Liver (tissue), 9 donors: ENCODE data around the gene EHBP1. TPM values are rescaled to one million over a fixed set of nuclear protein-coding genes. Genes with fewer than 3 reads are reported as not detected.

Experiments used
- DNase-seq: peaks from one replicate; pipeline ENCODE4 v3.0.0-alpha.2; 2017; ENCODE audit warnings: low spot score
- H3K27ac ChIP-seq, 2 donors: one replicate each; pipeline ENCODE4 v1.7.0; 2013; ENCODE audit warnings: inconsistent platforms in 2 of 2, low read length in 2 of 2, control low read depth in 1 of 2, low read depth in 1 of 2, mild to moderate bottlenecking in 1 of 2
- H3K27me3 ChIP-seq, 4 donors: one replicate each; pipeline versions ENCODE4 v1.6.1 to v1.7.0; 2013; ENCODE audit warnings: low read length in 3 of 4, inconsistent platforms in 1 of 4, mild to moderate bottlenecking in 1 of 4, moderate library complexity in 1 of 4; ENCODE audit not compliant: control insufficient read depth in 4 of 4, insufficient read depth in 4 of 4
- H3K36me3 ChIP-seq, 4 donors: one replicate each; pipeline versions ENCODE4 v1.6.1 to v1.7.0; 2013; ENCODE audit warnings: low read length in 3 of 4, mild to moderate bottlenecking in 3 of 4, low read depth in 1 of 4, moderate library complexity in 1 of 4; ENCODE audit not compliant: control insufficient read depth in 4 of 4, insufficient read depth in 3 of 4
- H3K4me1 ChIP-seq, 4 donors: one replicate each; pipeline versions ENCODE4 v1.6.1 to v1.7.0; 2013; ENCODE audit warnings: low read length in 3 of 4, mild to moderate bottlenecking in 3 of 4, moderate library complexity in 1 of 4; ENCODE audit not compliant: control insufficient read depth in 4 of 4, insufficient read depth in 4 of 4
- H3K4me3 ChIP-seq, 3 donors: one replicate each; pipeline versions ENCODE4 v1.6.1 to v1.7.0; 2013; ENCODE audit warnings: low read length in 3 of 3, control low read depth in 1 of 3, low read depth in 1 of 3, mild to moderate bottlenecking in 1 of 3
- H3K9ac ChIP-seq, 2 donors: one replicate each; pipeline ENCODE4 v1.7.0; 2013; ENCODE audit warnings: low read length in 2 of 2, mild to moderate bottlenecking in 2 of 2, moderate library complexity in 2 of 2, control low read depth in 1 of 2, low read depth in 1 of 2
- H3K9me3 ChIP-seq, 4 donors: one replicate each; pipeline versions ENCODE4 v1.6.1 to v1.7.0; 2013; ENCODE audit warnings: low read length in 3 of 4; ENCODE audit not compliant: control insufficient read depth in 4 of 4
- EGR1 ChIP-seq, 2 donors: IDR thresholded peaks; 2 replicates each; pipeline ENCODE4 v1.6.1; 2016 to 2018; ENCODE audit warnings: antibody characterized with exemption in 2 of 2, low read depth in 2 of 2
- FOXA1 ChIP-seq: IDR thresholded peaks from 2 replicates; pipeline ENCODE4 v1.6.1; 2016; ENCODE audit warnings: antibody characterized with exemption
- FOXA2 ChIP-seq: IDR thresholded peaks from 2 replicates; pipeline ENCODE4 v1.6.1; 2016; ENCODE audit warnings: antibody characterized with exemption
- GABPA ChIP-seq, 2 donors: IDR thresholded peaks in 1 of 2; conservative IDR thresholded peaks in 1 of 2; 2 replicates each; pipeline ENCODE4 v1.6.1; 2016; ENCODE audit warnings: antibody characterized with exemption in 2 of 2, mild to moderate bottlenecking in 1 of 2, moderate library complexity in 1 of 2
- HNF4A ChIP-seq, 2 donors: conservative IDR thresholded peaks; 2 replicates each; pipeline ENCODE4 v1.6.1; 2016; ENCODE audit warnings: antibody characterized with exemption in 2 of 2, mild to moderate bottlenecking in 2 of 2
- HNF4G ChIP-seq: IDR thresholded peaks from 2 replicates; pipeline ENCODE4 v1.6.1; 2016; ENCODE audit warnings: antibody characterized with exemption
- JUND ChIP-seq, 2 donors: IDR thresholded peaks; 2 replicates each; pipeline ENCODE4 v1.6.1; 2016; ENCODE audit warnings: antibody characterized with exemption in 2 of 2
- MAX ChIP-seq: IDR thresholded peaks from 2 replicates; pipeline ENCODE4 v1.6.1; 2016; ENCODE audit warnings: antibody characterized with exemption
- NR2F2 ChIP-seq: IDR thresholded peaks from 2 replicates; pipeline ENCODE4 v1.6.1; 2016; ENCODE audit warnings: antibody characterized with exemption
- RAD21 ChIP-seq, 2 donors: IDR thresholded peaks; 2 replicates each; pipeline ENCODE4 v1.6.1; 2016; ENCODE audit warnings: antibody characterized with exemption in 2 of 2, mild to moderate bottlenecking in 2 of 2
- RXRA ChIP-seq, 2 donors: IDR thresholded peaks; 2 replicates each; pipeline ENCODE4 v1.6.1; 2017 to 2018; ENCODE audit warnings: antibody characterized with exemption in 2 of 2, mild to moderate bottlenecking in 1 of 2
- SP1 ChIP-seq: IDR thresholded peaks from 2 replicates; pipeline ENCODE4 v1.6.1; 2018; ENCODE audit warnings: antibody characterized with exemption, mild to moderate bottlenecking
- TAF1 ChIP-seq: conservative IDR thresholded peaks from 2 replicates; pipeline ENCODE4 v1.6.1; 2016; ENCODE audit warnings: antibody characterized with exemption, mild to moderate bottlenecking
- YY1 ChIP-seq: IDR thresholded peaks from 2 replicates; pipeline ENCODE4 v1.6.1; 2016; ENCODE audit warnings: antibody characterized with exemption, mild to moderate bottlenecking
- ZBTB33 ChIP-seq: IDR thresholded peaks from 2 replicates; pipeline ENCODE4 v1.6.1; 2016; ENCODE audit warnings: antibody characterized with exemption
- WGBS: extraction: QIAGEN DNeasy Blood & Tissue Kit; methylation state at CpG from one replicate; pipeline ENCODE4 v1.1.7; 2013; 5-methylcytosine and 5-hydroxymethylcytosine counted together
- polyA plus RNA-seq, 2 donors: library from polyadenylated mRNA; stranded (reverse) in 1 of 2; unstranded in 1 of 2; fragments of 200-250 nt in 1 of 2; fragments of >200 nt in 1 of 2; fragmentation: Nextera tagmentation in 1 of 2; extraction: Ambion mirVana in 1 of 2; gene quantifications; one replicate each; pipeline versions ENCODE4 v1.2.1 to v1.2.3, GENCODE V29; 2013 to 2015
- total RNA-seq, 2 donors: library from RNA; depleted of rRNA; stranded (reverse); fragments of >200 nt; gene quantifications; one replicate each; pipeline ENCODE4 v1.2.3, GENCODE V29; 2014
- TF ChIP-seq, protein P1 (sequence below): IDR thresholded peaks from 2 replicates; pipeline ENCODE4 v1.6.1; 2016; ENCODE audit warnings: antibody characterized with exemption, mild to moderate bottlenecking
- TF ChIP-seq, protein P2 (sequence below): fragments of 150-350 bp; IDR thresholded peaks from 2 replicates; pipeline ENCODE4 v1.5.1; 2017; ENCODE audit warnings: improper control_type of control experiment, low read depth, low read length; ENCODE audit not compliant: missing input control
- donor health status: healthy.
- donor health status: healthy.
- donor health status: healthy.
- donor health status: healthy.
- donor health status: healthy.

Gene EHBP1
- total and polyA plus RNA-seq, 4 donors = 16.6 to 85.8 (median 24.4) TPM

- TF ChIP-seq RXRA (IDR thresholded peaks at IDR 0.05) = no peak
- TF ChIP-seq MAX = no peak
- TF ChIP-seq EGR1 (IDR thresholded peaks at IDR 0.05; ENCODE audit: low read depth in 2 of 2) = no peak
- no peak for TF ChIP-seq ZBTB33
- no peak for TF ChIP-seq JUND (IDR thresholded peaks at IDR 0.05)
- TF ChIP-seq SP1 = no peak
- no peak for TF ChIP-seq FOXA1
- TF ChIP-seq, protein P1, sequence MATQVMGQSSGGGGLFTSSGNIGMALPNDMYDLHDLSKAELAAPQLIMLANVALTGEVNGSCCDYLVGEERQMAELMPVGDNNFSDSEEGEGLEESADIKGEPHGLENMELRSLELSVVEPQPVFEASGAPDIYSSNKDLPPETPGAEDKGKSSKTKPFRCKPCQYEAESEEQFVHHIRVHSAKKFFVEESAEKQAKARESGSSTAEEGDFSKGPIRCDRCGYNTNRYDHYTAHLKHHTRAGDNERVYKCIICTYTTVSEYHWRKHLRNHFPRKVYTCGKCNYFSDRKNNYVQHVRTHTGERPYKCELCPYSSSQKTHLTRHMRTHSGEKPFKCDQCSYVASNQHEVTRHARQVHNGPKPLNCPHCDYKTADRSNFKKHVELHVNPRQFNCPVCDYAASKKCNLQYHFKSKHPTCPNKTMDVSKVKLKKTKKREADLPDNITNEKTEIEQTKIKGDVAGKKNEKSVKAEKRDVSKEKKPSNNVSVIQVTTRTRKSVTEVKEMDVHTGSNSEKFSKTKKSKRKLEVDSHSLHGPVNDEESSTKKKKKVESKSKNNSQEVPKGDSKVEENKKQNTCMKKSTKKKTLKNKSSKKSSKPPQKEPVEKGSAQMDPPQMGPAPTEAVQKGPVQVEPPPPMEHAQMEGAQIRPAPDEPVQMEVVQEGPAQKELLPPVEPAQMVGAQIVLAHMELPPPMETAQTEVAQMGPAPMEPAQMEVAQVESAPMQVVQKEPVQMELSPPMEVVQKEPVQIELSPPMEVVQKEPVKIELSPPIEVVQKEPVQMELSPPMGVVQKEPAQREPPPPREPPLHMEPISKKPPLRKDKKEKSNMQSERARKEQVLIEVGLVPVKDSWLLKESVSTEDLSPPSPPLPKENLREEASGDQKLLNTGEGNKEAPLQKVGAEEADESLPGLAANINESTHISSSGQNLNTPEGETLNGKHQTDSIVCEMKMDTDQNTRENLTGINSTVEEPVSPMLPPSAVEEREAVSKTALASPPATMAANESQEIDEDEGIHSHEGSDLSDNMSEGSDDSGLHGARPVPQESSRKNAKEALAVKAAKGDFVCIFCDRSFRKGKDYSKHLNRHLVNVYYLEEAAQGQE = no peak
- no peak for TF ChIP-seq YY1
- TF ChIP-seq HNF4G = no peak
- no peak for DNase-seq
Observed at GRCh38 chr2:63008838-63009237, 303.3 kb downstream of the EHBP1 start.

GRCh38 chr2:63009490-63009889 is 304.0 kb downstream of the EHBP1 start:
- Histone ChIP-seq H3K4me1 (no peaks in the 10 kb centered on the region), H3K36me3 (peaks cover 3 to 33% (median 14%) of the 10 kb centered on the region in 4 donors), H3K4me3 (no peak overlapping the region), H3K9me3 (no peaks in the 10 kb centered on the region), H3K27me3 (no peaks in the 10 kb centered on the region), H3K27ac (no peak overlapping the region), H3K9ac (no peak overlapping the region)
- no peak for DNase-seq
- no peak for TF ChIP-seq FOXA2
- TF ChIP-seq HNF4A (conservative IDR thresholded peaks at IDR 0.05) = peak in 1 of 2 donors; percentile 14

More at GRCh38 chr2:63008838-63009237, 303.3 kb downstream of the EHBP1 start:
- Histone ChIP-seq H3K4me1 (no peaks in the 10 kb centered on the region), H3K27ac (no peak overlapping the region), H3K9me3 (no peaks in the 10 kb centered on the region), H3K36me3 (peaks cover 3 to 29% (median 13%) of the 10 kb centered on the region in 4 donors), H3K4me3 (no peak overlapping the region), H3K9ac (no peak overlapping the region), H3K27me3 (no peaks in the 10 kb centered on the region)
- 69% methylated on average over 1 of the region's 1 CpG for WGBS

DNA sequence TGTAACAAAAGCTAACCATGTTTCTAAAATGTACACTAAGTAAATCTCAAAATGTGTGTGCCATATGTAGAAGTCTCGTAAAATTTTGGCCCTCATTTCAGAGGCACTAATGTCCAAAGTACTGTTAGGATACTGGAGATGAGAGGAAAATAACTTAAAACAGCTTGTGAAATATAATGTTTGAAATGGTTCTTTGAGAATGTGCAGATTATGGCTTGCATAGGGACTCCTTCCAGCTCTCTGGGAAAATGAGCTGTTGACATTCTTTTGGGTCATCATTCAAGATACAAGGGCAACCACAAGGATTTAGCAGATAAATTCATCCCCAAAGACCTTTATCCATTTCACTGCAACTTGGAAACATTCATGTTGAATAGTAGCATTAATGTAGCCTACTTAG is 307.0 kb downstream of the EHBP1 start:
- no peak for DNase-seq
- no peaks in the 10 kb centered on the region for H3K9me3 ChIP-seq
- no peaks in the 10 kb centered on the region for H3K4me1 ChIP-seq
- peaks cover 3 to 24% (median 17%) of the 10 kb centered on the region in 4 donors for H3K36me3 ChIP-seq
- H3K4me3 ChIP-seq = no peak overlapping the region
- WGBS = 98% methylated on average over 1 of the region's 1 CpG
- no peak overlapping the region for H3K9ac ChIP-seq
- no peak overlapping the region for H3K27ac ChIP-seq
- no peaks in the 10 kb centered on the region for H3K27me3 ChIP-seq
- TF ChIP-seq GABPA (IDR thresholded peaks at IDR 0.05 in 1 of 2, conservative IDR thresholded peaks at IDR 0.05 in 1 of 2) (no peak), HNF4G (no peak), NR2F2 (no peak), ZBTB33 (no peak), SP1 (no peak), RXRA (IDR thresholded peaks at IDR 0.05) (no peak), TAF1 (no peak), JUND (IDR thresholded peaks at IDR 0.05) (no peak), RAD21 (IDR thresholded peaks at IDR 0.05) (no peak), EGR1 (IDR thresholded peaks at IDR 0.05; ENCODE audit: low read depth in 2 of 2) (no peak), FOXA1 (no peak)
- TF ChIP-seq, protein P2, sequence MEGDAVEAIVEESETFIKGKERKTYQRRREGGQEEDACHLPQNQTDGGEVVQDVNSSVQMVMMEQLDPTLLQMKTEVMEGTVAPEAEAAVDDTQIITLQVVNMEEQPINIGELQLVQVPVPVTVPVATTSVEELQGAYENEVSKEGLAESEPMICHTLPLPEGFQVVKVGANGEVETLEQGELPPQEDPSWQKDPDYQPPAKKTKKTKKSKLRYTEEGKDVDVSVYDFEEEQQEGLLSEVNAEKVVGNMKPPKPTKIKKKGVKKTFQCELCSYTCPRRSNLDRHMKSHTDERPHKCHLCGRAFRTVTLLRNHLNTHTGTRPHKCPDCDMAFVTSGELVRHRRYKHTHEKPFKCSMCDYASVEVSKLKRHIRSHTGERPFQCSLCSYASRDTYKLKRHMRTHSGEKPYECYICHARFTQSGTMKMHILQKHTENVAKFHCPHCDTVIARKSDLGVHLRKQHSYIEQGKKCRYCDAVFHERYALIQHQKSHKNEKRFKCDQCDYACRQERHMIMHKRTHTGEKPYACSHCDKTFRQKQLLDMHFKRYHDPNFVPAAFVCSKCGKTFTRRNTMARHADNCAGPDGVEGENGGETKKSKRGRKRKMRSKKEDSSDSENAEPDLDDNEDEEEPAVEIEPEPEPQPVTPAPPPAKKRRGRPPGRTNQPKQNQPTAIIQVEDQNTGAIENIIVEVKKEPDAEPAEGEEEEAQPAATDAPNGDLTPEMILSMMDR = no peak
